IMR-90 (cell line): ENCODE measurements around the gene SLC17A3.

Source experiments
- BHLHE40 ChIP-seq: fragments of 150-350 bp; IDR thresholded peaks from 2 replicates; pipeline ENCODE4 v1.6.1; 2016; ENCODE audit warnings: mild to moderate bottlenecking, low read depth, low read length
- CEBPB ChIP-seq: IDR thresholded peaks from 2 replicates; pipeline ENCODE4 v1.6.1; 2012; ENCODE audit warnings: low read depth, low read length, improper control_type of control experiment
- CHD1 ChIP-seq: IDR thresholded peaks from 2 replicates; pipeline ENCODE4 v1.6.1; 2012; ENCODE audit warnings: low read depth, low read length, improper control_type of control experiment
- CTCF ChIP-seq: conservative IDR thresholded peaks from 2 replicates; pipeline ENCODE4 v1.5.1; 2012; ENCODE audit warnings: mild to moderate bottlenecking, low read depth, low read length, improper control_type of control experiment
- FOS ChIP-seq: fragments of 150-350 bp; IDR thresholded peaks from 2 replicates; pipeline ENCODE4 v1.6.1; 2016; ENCODE audit warnings: low read depth, low read length
- MAFK ChIP-seq: IDR thresholded peaks from 2 replicates; pipeline ENCODE4 v1.6.1; 2012; ENCODE audit warnings: low read depth, low read length, improper control_type of control experiment
- MAZ ChIP-seq: IDR thresholded peaks from 2 replicates; pipeline ENCODE4 v1.6.1; 2012; ENCODE audit warnings: low read depth, mild to moderate bottlenecking, low read length, improper control_type of control experiment, moderate library complexity, borderline replicate concordance
- MXI1 ChIP-seq: IDR thresholded peaks from 2 replicates; pipeline ENCODE4 v1.6.1; 2012; ENCODE audit warnings: low read depth, mild to moderate bottlenecking, low read length, moderate library complexity, borderline replicate concordance
- POLR2A ChIP-seq: IDR thresholded peaks from 2 replicates; pipeline ENCODE4 v1.6.1; 2012; ENCODE audit warnings: mild to moderate bottlenecking, low read depth, low read length
- RAD21 ChIP-seq: IDR thresholded peaks from 2 replicates; pipeline ENCODE4 v1.6.1; 2012; ENCODE audit warnings: low read length, improper control_type of control experiment
- RCOR1 ChIP-seq: IDR thresholded peaks from 2 replicates; pipeline ENCODE4 v1.6.1; 2012; ENCODE audit warnings: mild to moderate bottlenecking, low read length, improper control_type of control experiment; ENCODE audit not compliant: insufficient replicate concordance
- RFX5 ChIP-seq: IDR thresholded peaks from 2 replicates; pipeline ENCODE4 v1.8.0; 2012; ENCODE audit warnings: low read depth, mild to moderate bottlenecking, low read length, moderate library complexity
- SMC3 ChIP-seq: fragments of 150-350 bp; IDR thresholded peaks from 2 replicates; pipeline ENCODE4 v1.6.1; 2016; ENCODE audit warnings: low read depth, mild to moderate bottlenecking, antibody characterized with exemption, low read length, moderate library complexity
- USF2 ChIP-seq: fragments of 150-350 bp; IDR thresholded peaks from 2 replicates; pipeline ENCODE4 v1.6.1; 2017; ENCODE audit warnings: mild to moderate bottlenecking, antibody characterized with exemption, low read length, low read depth

GRCh38 chr6:25921525-25922203 lies 47.6 kb upstream of the SLC17A3 start:
- TF ChIP-seq CTCF (no peak), RAD21 (no peak), MXI1 (no peak), MAZ (no peak), POLR2A (no peak), RFX5 (no peak), USF2 (no peak), MAFK (no peak), SMC3 (no peak), RCOR1 (no peak), CHD1 (no peak), FOS (no peak), CEBPB (no peak), BHLHE40 (no peak)
